ENCODE data around the gene SLC22A31.

SLC22A31 gene

GRCh38 chr16:89164847-89165680 is 35.3 kb downstream of the SLC22A31 start:
- no peak for FAIRE-seq

DNA sequence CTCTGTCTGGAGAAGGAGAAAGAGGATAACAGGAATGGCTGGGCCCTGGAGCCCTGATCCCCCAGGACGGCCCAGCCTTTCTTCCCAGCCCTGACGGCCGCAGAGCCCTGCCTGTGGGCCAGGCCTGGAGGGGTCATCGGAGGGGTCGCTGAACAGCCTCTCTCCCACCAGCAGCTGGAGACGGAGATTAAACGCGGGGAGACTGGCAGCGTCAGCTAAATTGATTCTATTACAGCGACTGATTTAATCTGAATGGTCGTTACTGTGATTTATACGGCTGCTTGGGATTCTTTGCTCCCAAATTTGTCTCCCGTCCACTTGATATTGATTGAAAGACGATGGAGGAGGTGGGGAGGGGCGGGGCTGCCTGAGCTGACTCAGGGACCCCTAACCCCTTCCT is 35.9 kb downstream of the SLC22A31 start:
- FAIRE-seq, result no peak

DNA sequence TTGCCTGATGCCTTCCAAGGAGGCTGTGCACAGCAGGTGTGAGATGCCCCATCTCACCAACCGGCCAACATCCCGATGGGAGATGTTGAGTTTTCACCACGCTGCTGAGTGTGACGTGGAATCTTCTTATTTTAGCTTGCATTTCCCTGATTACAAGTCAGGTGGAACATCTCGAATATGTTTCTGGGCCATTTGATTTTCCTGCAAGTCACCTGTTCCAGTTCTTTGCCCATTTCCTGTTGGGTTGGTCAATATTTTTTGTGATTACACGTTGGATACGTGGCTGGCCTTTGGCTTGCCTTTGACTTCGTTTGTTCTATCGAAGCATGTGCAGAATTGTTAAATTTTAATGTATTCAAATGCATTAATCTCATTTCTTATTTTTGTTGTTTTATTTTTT is 37.0 kb downstream of the SLC22A31 start:
- FAIRE-seq, result no peak

DNA sequence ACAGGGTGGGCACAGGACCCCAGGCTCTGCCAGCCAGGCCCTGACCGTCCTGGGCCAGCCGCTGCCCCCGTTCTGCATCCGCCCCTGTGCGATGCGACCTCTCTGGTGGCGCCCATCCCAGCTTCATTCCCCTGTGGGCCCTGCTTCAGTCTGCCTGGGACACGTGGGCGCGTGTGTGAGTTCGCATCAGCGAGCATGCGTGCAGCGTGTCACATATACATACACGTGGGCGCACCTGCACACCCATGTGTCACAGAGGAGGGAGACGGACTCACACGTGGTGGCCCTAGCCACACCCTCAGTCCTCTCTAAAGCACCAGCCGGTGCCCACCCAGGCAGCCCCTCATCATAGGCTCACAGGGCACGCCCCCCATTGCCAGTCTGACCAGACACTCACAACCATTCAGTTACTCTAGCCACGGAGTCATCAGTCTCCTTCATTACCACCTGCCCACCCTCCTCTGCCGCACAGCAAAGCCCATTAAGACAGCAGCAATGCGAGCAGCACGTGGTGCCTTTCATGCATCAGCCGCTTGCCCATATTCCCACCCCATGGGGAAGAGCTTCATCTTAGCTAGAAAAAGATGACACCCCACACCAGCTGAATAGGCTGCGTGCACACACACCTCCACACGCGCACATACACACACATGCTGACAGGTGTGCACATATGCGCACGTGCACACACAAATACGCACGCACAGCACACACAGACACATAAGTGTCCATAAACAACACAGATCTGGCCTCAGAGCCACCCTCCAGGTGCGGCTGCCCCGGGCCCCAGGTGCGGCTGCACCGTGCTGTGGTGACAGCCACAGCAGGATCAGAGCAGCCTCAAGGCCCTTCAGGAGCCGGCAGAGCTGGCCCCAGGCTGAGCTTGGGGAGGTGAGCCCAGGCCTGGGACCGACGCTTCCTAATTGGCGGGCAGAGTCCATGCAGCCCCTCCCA is 38.3 kb downstream of the SLC22A31 start:
- no peak for FAIRE-seq

DNA sequence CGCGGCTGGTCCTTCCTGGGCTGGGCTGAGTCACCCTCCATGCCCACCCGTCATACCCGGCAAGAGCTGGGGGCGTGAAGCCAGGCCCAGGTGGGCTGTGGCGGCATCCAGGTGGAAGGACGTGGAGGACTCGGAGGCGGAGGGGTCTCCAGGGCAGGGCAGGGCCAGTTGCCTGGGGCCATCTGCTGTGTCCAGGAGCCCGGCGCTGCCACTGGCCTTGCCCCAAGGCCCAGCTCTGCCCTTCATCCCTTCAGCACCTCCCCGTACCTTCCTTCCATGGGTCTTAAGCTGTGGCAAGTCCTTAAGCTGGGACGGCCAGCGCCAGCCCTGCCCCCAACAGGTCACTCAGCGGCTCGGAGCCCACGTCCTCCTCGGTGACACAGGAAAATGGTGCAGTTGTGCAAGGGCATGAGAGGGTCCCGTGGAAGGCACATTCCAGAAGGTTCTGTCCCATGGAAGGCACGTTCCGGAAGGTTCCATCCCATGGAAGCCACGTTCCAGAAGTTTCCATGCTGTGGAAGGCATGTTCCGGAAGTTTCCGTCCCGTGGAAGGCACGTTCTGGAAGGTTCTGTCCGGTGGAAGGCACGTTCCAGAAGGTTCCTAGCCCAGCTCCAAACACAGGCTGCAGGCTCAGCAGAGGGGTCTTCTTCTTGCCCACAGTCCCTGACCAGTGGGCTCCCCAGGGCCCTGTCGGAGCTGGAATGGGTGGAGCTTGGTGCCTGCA is 39.2 kb downstream of the SLC22A31 start:
- no peak for FAIRE-seq

GRCh38 chr16:89159850-89160354 is 40.4 kb downstream of the SLC22A31 start:
- no peak for FAIRE-seq

- FAIRE-seq, result no peak
Measured at GRCh38 chr16:89159066-89159849, 41.1 kb downstream of the SLC22A31 start.

GRCh38 chr16:89157778-89158177 is 42.6 kb downstream of the SLC22A31 start:
- no peak for FAIRE-seq

GRCh38 chr16:89156740-89157645 is 43.3 kb downstream of the SLC22A31 start:
- no peak for FAIRE-seq

- no peak for FAIRE-seq
Measured at GRCh38 chr16:89155851-89156739, 44.2 kb downstream of the SLC22A31 start.

GRCh38 chr16:89155184-89155679 is 45.1 kb downstream of the SLC22A31 start:
- FAIRE-seq, result no peak

DNA sequence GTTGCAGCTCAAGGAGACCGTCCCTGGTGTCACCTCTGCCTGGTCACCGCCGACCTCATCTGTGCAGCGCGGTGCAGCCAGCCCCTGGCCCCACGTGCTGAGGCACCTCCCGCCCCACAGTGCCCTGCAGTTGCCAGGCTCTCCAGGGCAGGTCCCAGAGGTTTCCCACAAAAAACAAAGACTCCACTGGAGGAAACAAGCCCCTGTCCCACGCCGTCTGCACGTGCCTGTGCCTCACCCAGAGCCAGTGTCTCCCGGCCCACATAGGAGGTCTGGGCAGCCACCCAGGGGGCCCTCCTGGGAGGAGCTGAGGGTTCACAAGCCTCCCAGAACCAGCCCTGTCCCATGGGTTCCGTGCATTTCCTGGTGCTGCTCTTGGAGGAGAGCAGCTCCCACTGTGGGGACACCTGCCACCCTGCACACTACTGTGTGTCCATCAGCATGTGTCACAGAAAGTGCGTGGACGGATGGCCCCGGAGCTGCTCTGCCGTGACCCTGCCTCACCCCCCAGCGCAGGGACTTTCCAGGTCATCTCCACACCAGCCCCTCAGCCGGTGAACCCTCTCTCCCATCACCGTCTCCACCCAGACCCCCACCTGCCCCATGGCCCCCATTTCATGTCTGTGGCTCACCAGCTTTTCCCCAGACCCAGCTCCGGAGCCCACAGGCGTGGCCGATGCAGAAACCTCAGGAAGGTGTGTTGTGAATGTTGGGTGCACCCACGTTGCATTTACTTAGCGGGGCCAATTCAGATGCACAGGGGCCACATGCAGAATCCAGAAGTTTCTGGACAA is 45.8 kb downstream of the SLC22A31 start:
- no peak for FAIRE-seq

GRCh38 chr16:89153848-89154271 is 46.5 kb downstream of the SLC22A31 start:
- FAIRE-seq, result no peak

DNA sequence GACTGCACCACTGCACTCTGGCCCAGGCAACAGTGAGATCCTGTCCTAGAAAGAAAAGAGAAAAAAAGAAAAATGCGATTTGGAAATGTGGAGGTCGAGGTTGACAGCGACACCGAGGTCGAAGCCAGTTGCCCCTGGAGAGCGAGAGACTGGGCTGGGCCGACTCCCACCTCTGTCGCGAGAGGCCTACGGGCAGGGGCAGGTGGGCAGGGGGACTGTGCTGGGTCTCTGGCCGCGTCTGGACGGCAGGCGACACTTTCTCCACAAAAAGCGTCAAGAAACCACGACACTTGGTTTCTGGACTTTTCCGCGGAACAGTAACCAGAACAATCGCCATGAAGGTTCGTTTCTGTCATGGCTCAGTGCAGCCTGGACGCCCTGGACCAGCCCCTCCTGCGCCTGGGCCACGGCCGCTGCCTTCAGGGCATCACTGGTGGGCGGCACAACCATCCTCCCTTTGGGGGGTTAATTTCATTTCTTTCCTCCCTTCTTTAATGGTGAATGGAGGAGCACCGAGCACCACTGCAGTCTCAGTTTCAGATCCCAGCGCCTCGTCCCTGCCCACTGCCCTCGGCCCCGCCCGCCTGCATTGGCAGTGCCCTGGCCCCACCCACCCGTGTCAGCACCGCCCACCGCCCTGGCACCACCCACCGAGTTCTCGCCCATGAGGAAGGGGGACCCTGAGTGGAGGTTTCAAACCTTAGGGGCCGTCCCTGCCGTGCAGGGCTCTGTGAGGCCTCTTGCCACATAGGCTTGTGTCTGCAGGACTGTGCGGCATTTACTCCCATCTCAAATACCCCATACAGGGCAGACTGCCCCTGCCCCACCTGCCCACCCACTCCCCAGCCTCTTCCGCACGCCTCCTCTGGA is 47.3 kb downstream of the SLC22A31 start:
- no peak for FAIRE-seq

- no peak for FAIRE-seq
Measured at GRCh38 chr16:89150981-89151380, 49.4 kb downstream of the SLC22A31 start.

- FAIRE-seq, result no peak
Measured at GRCh38 chr16:89150090-89150835, 50.1 kb downstream of the SLC22A31 start.

DNA sequence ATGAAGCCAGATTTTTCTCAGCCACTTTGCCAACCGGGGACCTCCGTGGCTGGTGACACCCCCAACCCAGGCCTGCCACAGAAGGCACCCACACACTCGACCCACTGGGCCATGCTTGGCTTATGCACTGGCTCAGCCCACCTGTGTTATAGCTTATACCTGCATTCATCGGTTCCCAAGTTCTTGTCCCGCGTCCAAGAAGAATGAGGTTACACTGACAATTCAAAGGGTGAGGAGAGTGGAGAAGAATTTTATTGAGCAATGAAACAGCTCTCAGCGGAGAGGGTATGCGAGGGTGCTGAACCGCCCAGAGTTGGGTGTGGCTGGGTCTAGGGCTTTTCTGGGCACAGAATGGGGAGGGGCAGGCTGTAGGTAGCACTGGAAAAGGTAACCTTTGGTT is 51.0 kb downstream of the SLC22A31 start:
- no peak for FAIRE-seq

Measured in islet of Langerhans (tissue), 1 donor.